ES-I3 (cell line): ENCODE data around the gene MAP4K2.
"Not testable (repeated sequence)": the region's sequence is repeated elsewhere in the genome, so short reads cannot be mapped to it uniquely, and the experiment has no call there.

ENCODE experiments used
- H3K36me3 ChIP-seq: 2 replicates; pipeline ENCODE4 v1.6.1; 2013; ENCODE audit warnings: mild to moderate bottlenecking, low read length, control low read depth, moderate library complexity; ENCODE audit not compliant: insufficient read depth
- H3K4me1 ChIP-seq: 2 replicates; pipeline ENCODE4 v1.6.1; 2013; ENCODE audit warnings: mild to moderate bottlenecking, control low read depth, low read length; ENCODE audit not compliant: insufficient read depth
- H3K9ac ChIP-seq: 2 replicates; pipeline ENCODE4 v1.6.1; 2013; ENCODE audit warnings: low read depth, mild to moderate bottlenecking, low read length, moderate library complexity
- H3K9me3 ChIP-seq: 2 replicates; pipeline ENCODE4 v1.6.1; 2013; ENCODE audit warnings: mild to moderate bottlenecking, low read length, moderate library complexity; ENCODE audit not compliant: control insufficient read depth, insufficient read depth

MAP4K2 gene

GRCh38 chr11:64833509-64833908 is 30.5 kb upstream of the MAP4K2 start:
- no peaks in the 10 kb centered on the region for H3K4me1 ChIP-seq
- H3K36me3 ChIP-seq: no peaks in the 10 kb centered on the region; the same call in 1 of the 2 replicates
- H3K9ac ChIP-seq: no peak overlapping the region
- no peaks in the 10 kb centered on the region for H3K9me3 ChIP-seq

- Histone ChIP-seq H3K9me3 (no peaks in the 10 kb centered on the region), H3K4me1 (no peaks in the 10 kb centered on the region), H3K9ac (no peak overlapping the region), H3K36me3 (no peaks in the 10 kb centered on the region; the same call in 1 of the 2 replicates)
Observed at GRCh38 chr11:64833198-64833502, 30.1 kb upstream of the MAP4K2 start.

DNA sequence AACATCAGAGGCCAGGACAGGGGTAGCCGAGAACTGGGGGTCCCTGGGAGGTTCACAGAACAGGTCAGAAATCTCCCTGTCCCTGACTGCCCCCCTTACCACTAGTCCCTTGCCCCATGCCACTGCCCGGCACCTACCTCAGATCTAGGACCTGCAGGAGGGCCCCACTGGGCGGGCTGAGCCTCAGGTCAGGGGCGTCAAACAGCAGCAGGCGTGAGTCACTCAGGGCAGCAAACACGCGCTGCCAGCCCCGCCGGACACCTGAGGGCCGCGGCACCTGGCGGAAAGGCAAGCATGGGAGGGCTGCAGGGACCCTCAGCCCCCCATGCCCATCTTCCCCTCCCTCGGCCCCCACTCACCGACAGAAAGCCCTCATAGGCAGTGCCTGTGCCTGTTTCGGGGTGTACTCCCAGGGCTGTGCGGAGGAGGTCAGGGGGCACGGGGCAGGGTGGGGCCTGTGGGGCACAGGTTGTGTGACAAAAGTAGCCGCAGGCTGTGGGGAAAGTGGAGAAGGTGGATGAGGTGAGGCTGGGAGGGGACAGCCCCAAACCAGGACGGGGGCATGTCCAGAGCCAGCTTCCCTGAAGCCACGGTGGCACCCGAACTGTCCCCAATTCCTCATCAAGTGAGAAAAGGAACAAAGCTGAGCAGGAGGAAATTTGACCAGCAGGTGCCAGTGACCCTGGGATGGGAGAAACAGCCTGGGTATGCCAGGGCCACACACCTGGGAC is 29.6 kb upstream of the MAP4K2 start:
- no peak overlapping the region for H3K9ac ChIP-seq
- no peaks in the 10 kb centered on the region for H3K9me3 ChIP-seq
- H3K4me1 ChIP-seq: no peaks in the 10 kb centered on the region
- no peaks in the 10 kb centered on the region; the same call in 1 of the 2 replicates for H3K36me3 ChIP-seq

DNA sequence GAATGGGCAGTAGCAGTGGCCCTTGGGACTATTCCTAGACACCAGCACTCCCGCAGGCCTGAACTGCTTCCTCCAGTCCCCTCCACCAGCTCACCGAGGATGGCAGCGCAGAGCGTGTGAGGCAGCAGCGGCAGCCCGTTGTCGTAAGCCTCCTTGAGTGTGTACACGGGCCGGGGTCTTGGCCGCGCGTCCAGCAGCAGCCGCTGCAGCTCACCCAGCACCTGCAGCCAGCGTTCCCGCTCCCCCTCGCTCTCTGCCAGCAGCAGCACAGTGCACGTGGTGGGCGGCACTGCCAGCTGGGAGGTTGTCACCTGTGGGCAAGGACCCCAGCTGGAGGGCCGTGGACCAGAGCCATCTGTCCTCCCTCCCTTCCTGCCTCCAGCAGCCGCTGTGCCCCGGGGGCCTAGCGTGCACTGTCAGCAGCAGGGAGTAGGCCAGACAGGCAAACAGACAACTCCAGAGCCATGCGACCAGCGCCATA is 28.4 kb upstream of the MAP4K2 start:
- Histone ChIP-seq H3K4me1 (no peaks in the 10 kb centered on the region), H3K9me3 (no peaks in the 10 kb centered on the region), H3K36me3 (no peaks in the 10 kb centered on the region; the same call in 1 of the 2 replicates), H3K9ac (no peak overlapping the region)

- no peaks in the 10 kb centered on the region; the same call in none of the 2 replicates for H3K36me3 ChIP-seq
- H3K9me3 ChIP-seq: no peaks in the 10 kb centered on the region
- H3K9ac ChIP-seq: no peak overlapping the region
- no peaks in the 10 kb centered on the region for H3K4me1 ChIP-seq
Observed at GRCh38 chr11:64829536-64830251, 26.7 kb upstream of the MAP4K2 start.

GRCh38 chr11:64827451-64827839 is 24.4 kb upstream of the MAP4K2 start:
- no peak overlapping the region for H3K9ac ChIP-seq
- no peaks in the 10 kb centered on the region for H3K9me3 ChIP-seq
- no peaks in the 10 kb centered on the region for H3K4me1 ChIP-seq
- H3K36me3 ChIP-seq: no peaks in the 10 kb centered on the region; the same call in none of the 2 replicates

GRCh38 chr11:64826578-64827450 is 23.8 kb upstream of the MAP4K2 start:
- Histone ChIP-seq H3K9me3 (no peaks in the 10 kb centered on the region), H3K9ac (no peak overlapping the region)

GRCh38 chr11:64826062-64826461 is 23.0 kb upstream of the MAP4K2 start:
- no peak overlapping the region for H3K9ac ChIP-seq
- H3K4me1 ChIP-seq: no peaks in the 10 kb centered on the region
- H3K9me3 ChIP-seq: no peaks in the 10 kb centered on the region
- no peaks in the 10 kb centered on the region; the same call in none of the 2 replicates for H3K36me3 ChIP-seq

More at GRCh38 chr11:64826578-64827450, 23.8 kb upstream of the MAP4K2 start:
- Histone ChIP-seq H3K36me3 (no peaks in the 10 kb centered on the region; the same call in none of the 2 replicates), H3K4me1 (no peaks in the 10 kb centered on the region)

GRCh38 chr11:64823568-64824119 is 20.6 kb upstream of the MAP4K2 start:
- no peaks in the 10 kb centered on the region for H3K9me3 ChIP-seq
- no peaks in the 10 kb centered on the region for H3K4me1 ChIP-seq
- no peak overlapping the region for H3K9ac ChIP-seq
- H3K36me3 ChIP-seq: no peaks in the 10 kb centered on the region; the same call in none of the 2 replicates

DNA sequence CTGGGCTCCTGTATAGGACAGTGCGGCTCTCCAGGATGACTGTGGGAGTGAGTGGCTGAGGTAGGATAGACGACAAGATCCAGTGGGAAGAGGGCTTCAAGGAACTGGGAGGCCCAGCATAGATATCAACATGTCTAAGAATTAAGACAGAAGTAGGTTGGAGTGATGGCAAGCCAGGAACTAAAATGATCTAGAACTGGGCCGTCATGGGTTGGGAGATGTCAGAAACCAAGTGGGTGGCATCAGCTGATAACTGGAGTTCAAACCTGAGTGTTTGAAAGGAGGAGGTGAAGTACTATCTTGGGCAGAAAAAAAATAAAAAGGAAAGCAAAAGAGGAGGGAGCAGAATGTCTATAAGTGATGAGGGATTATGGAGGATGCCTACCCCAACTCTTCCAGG is 14.5 kb upstream of the MAP4K2 start:
- Histone ChIP-seq H3K9me3 (no peaks in the 10 kb centered on the region), H3K4me1 (no peaks in the 10 kb centered on the region), H3K36me3 (no peaks in the 10 kb centered on the region), H3K9ac (no peak overlapping the region)

DNA sequence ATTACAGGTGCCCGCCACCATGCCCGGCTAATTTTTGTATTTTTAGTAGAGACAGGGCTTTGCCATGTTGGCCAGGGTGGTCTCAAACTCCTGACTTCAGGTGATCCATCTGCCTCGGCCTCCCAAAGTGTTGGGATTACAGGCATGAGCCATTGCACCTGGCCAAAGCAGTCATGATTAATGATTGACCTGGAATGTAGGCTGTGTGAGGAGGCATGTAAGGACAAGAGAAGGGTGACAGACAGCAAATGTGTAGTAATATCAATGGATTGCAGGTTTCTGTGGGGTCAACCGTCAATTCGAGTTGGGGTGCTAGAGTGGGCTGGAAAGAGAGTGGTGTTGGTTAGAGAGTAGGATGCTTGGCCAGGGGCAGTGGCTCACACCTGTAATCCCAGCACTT is 12.4 kb upstream of the MAP4K2 start:
- not testable (repeated sequence) for H3K9me3 ChIP-seq, H3K4me1 ChIP-seq, H3K9ac ChIP-seq, H3K36me3 ChIP-seq

DNA sequence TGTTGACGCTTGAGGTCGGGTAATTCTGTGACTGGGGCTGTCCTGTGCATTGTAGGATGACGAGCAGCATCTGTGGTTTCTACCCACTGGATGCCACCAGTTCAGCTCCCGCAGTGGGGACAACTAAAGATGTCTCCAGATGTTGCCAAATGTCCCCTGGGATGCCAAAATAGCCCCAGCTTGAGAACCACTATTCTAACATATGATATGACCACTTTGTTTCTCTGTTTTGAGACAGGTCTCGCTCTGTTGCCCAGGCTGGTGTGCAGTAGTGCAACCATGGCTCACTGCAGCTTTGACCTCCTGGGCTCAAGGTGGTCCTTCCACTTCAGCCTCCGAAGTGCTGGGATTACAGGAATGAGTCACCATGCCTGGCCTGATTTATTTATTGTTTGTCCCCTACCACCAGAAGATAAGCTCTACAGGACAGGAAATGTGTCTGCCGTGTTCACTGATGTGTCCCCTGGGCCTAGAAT is 11.7 kb upstream of the MAP4K2 start:
- Histone ChIP-seq H3K4me1 (no peaks in the 10 kb centered on the region), H3K36me3 (no peaks in the 10 kb centered on the region), H3K9me3 (no peaks in the 10 kb centered on the region), H3K9ac (no peak overlapping the region)

GRCh38 chr11:64813826-64814225 is 10.8 kb upstream of the MAP4K2 start:
- Histone ChIP-seq H3K4me1 (no peaks in the 10 kb centered on the region), H3K9me3 (no peaks in the 10 kb centered on the region), H3K36me3 (no peaks in the 10 kb centered on the region), H3K9ac (no peak overlapping the region)

GRCh38 chr11:64810891-64811272 is 7.9 kb upstream of the MAP4K2 start:
- Histone ChIP-seq H3K9me3 (no peaks in the 10 kb centered on the region), H3K36me3 (no peaks in the 10 kb centered on the region), H3K4me1 (no peaks in the 10 kb centered on the region), H3K9ac (peak overlapping the region; percentile 91; the same call in 1 of the 2 replicates)
